D721Med (cell line): ENCODE results near the gene SLC44A1.
A peak's percentile ranks its signal among the peaks of the same experiment; 100 is the strongest.

Experiments used
- DNase-seq: peaks from one replicate; pipeline ENCODE4 v3.0.0; 2011; ENCODE audit warnings: low spot score; ENCODE audit not compliant: insufficient read length
- FAIRE-seq: peaks from 2 replicates; lab custom pipeline; 2011; peaks lifted over from hg19 to GRCh38; lab: Jason Lieb, UNC
- CTCF ChIP-seq: IDR thresholded peaks from 2 replicates; pipeline ENCODE4 v1.5.1; 2012; ENCODE audit warnings: mild to moderate bottlenecking, control low read depth; ENCODE audit not compliant: insufficient read depth; ENCODE audit errors: missing control alignments

The SLC44A1 gene

GRCh38 chr9:105330201-105330600 is 85.8 kb downstream of the SLC44A1 start:
- TF ChIP-seq CTCF = no peak
- DNase-seq = no peak
- peak; percentile 25 for FAIRE-seq

DNA sequence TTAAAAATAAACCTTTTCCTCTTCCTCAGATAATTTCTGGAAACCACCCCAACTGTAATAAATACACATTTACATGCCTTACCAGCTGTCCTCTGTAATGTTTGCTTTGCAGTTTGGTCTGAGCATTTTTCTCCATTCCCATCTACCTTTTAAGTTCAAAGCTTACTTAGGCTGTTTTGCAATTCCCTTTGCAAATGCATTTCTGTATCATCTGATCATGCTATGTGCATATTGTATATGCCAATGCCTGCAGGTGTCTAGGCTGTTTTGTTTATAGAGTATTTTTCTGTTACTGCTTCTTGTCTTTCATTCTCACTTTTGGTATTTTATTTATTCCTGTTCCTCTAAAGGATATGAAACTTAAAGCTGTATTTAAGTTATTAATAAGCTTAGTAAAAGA is 86.3 kb downstream of the SLC44A1 start:
- FAIRE-seq (no peak), DNase-seq (no peak)
- TF ChIP-seq CTCF = no peak

- FAIRE-seq = no peak
- no peak for DNase-seq
- TF ChIP-seq CTCF = no peak
These were observed 86.7 kb downstream of the SLC44A1 start for GRCh38 chr9:105331160-105331559.

DNA sequence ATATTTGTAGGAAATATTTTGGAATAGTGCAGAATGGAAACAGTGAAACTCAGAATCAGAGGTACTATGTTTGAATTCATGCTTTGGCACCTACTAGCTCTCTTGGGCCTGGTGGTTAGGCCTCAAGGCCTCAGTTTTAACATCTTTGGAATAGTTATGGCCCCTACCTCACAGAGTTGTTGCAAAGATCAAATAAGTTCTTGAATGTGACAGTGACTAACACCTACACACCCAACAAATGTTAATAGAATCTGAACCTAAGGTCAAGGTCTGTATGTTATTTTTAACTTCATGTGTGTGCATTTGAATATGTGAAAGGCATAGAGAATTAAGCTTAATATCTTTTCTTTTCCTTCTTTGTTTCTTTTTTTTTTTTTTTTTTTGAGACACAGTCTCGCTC is 87.3 kb downstream of the SLC44A1 start:
- no peak for TF ChIP-seq CTCF
- FAIRE-seq = no peak

DNA sequence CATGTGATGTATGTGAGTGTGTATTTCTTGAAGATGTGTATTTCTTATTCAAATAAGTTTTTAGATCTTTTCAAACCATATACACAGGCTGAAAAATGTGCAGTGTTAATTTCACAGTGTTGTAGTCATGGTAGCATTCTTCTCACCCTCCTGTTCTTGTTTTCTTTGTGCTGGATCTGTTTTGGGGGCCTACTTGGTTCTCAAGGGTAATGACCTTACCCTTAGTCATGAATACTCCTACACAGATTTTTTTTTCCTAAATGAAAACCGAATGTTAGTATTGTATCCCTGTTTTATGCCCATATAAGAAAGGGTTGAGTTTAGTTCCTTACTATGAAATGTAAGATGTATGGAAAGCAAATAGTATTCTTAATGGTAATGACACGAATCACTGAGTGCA is 88.0 kb downstream of the SLC44A1 start:
- TF ChIP-seq CTCF = no peak
- FAIRE-seq (no peak), DNase-seq (no peak)

More for the DNA sequence above, 87.3 kb downstream of the SLC44A1 start:
- no peak for DNase-seq

DNA sequence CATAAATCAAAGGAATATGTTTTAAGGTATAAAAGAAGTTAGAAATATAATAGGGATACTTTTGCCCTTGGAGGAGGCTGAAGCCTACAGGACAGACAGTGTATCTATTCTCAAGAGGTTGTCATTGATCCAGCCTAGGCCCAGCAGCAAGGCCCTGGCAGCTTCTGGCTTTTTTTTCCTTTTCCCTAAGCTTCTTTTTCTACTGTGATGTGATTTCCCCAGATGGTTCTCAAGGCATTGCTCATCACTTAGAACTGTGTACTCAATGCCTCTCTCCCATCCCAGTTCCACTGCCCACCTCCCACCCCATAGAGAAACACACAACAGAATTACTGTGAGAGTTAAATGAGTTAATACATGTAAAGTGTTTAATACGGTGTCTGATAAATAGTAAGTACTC is 88.6 kb downstream of the SLC44A1 start:
- FAIRE-seq (no peak), DNase-seq (no peak)
- no peak for TF ChIP-seq CTCF

GRCh38 chr9:105333811-105334210 is 89.4 kb downstream of the SLC44A1 start:
- FAIRE-seq (no peak), DNase-seq (no peak)
- TF ChIP-seq CTCF = no peak
